ENCODE data around the gene RBMS3.

Gene RBMS3

GRCh38 chr3:29912600-29913288 is 631.9 kb downstream of the RBMS3 start:
- FAIRE-seq, result no peak

GRCh38 chr3:29914861-29915524 is 634.1 kb downstream of the RBMS3 start:
- no peak for FAIRE-seq

GRCh38 chr3:29919571-29919970 is 638.7 kb downstream of the RBMS3 start:
- FAIRE-seq, result no peak

- FAIRE-seq, result no peak
Observed at GRCh38 chr3:29922992-29923746, 642.3 kb downstream of the RBMS3 start.

- FAIRE-seq, result no peak
Observed at GRCh38 chr3:29924783-29925561, 644.1 kb downstream of the RBMS3 start.

GRCh38 chr3:29926378-29926777 is 645.5 kb downstream of the RBMS3 start:
- no peak for FAIRE-seq

- no peak for FAIRE-seq
Observed at GRCh38 chr3:29932696-29933325, 651.9 kb downstream of the RBMS3 start.

- no peak for FAIRE-seq
Observed at GRCh38 chr3:29933802-29934490, 653.1 kb downstream of the RBMS3 start.

GRCh38 chr3:29934751-29935150 is 653.9 kb downstream of the RBMS3 start:
- FAIRE-seq, result no peak

GRCh38 chr3:29936054-29936453 is 655.2 kb downstream of the RBMS3 start:
- no peak for FAIRE-seq

GRCh38 chr3:29936766-29937165 is 655.9 kb downstream of the RBMS3 start:
- FAIRE-seq, result no peak

GRCh38 chr3:29937185-29937584 is 656.3 kb downstream of the RBMS3 start:
- no peak for FAIRE-seq

GRCh38 chr3:29940759-29941323 is 660.0 kb downstream of the RBMS3 start:
- no peak for FAIRE-seq

- FAIRE-seq, result no peak
Observed at GRCh38 chr3:29942297-29942696, 661.4 kb downstream of the RBMS3 start.

- FAIRE-seq, result no peak
Observed at GRCh38 chr3:29949131-29949530, 668.3 kb downstream of the RBMS3 start.

GRCh38 chr3:29949940-29950616 is 669.2 kb downstream of the RBMS3 start:
- FAIRE-seq, result no peak

GRCh38 chr3:29952431-29952830 is 671.6 kb downstream of the RBMS3 start:
- no peak for FAIRE-seq

- FAIRE-seq, result no peak
Observed at GRCh38 chr3:29955413-29955812, 674.5 kb downstream of the RBMS3 start.

- FAIRE-seq, result no peak
Observed at GRCh38 chr3:29958816-29959215, 677.9 kb downstream of the RBMS3 start.

GRCh38 chr3:29971895-29972294 is 691.0 kb downstream of the RBMS3 start:
- no peak for FAIRE-seq
